ENCODE measurements around the gene RNF10.

GRCh38 chr12:120625557-120626419 is 91.6 kb downstream of the RNF10 start:
- TF ChIP-seq CTCF (IDR thresholded peaks at IDR 0.05 in 2 of 3, conservative IDR thresholded peaks at IDR 0.05 in 1 of 3; ENCODE audit: control insufficient read depth in 2 of 3, extremely low read depth in 1 of 3, insufficient read depth in 1 of 3, low read depth in 3 of 3, low read length in 3 of 3), result peak in 2 of 3 experiments; percentile 30 to 40; a peak in 3 of 6 replicates
- TF ChIP-seq CEBPB (IDR thresholded peaks at IDR 0.05; ENCODE audit: borderline replicate concordance in 1 of 2, low read depth in 2 of 2, low read length in 2 of 2), result no peak
- TF ChIP-seq ZBTB40 (IDR thresholded peaks at IDR 0.05; ENCODE audit: borderline replicate concordance), result no peak
- no peak for TF ChIP-seq BRCA1 (IDR thresholded peaks at IDR 0.05; ENCODE audit: low read depth, low read length)
- TF ChIP-seq ATF7 (IDR thresholded peaks at IDR 0.05; ENCODE audit: low read depth), result no peak
- TF ChIP-seq MAX (IDR thresholded peaks at IDR 0.05; ENCODE audit: low read depth, low read length), result no peak
- TF ChIP-seq RBBP5 (conservative IDR thresholded peaks at IDR 0.05), result no peak
- no peak for TF ChIP-seq POLR2AphosphoS5 (IDR thresholded peaks at IDR 0.05; ENCODE audit: low read length)
- TF ChIP-seq SREBF2 (IDR thresholded peaks at IDR 0.05; ENCODE audit: low read length), result no peak

All from GM12878 (cell line).